ENCODE measurements around the gene CYSRT1.

Gene CYSRT1

GRCh38 chr9:137213160-137214060 is 11.6 kb upstream of the CYSRT1 start:
- no peak for DNase-seq

- DNase-seq, result no peak
These were observed 10.4 kb upstream of the CYSRT1 start for GRCh38 chr9:137214620-137215019.

- no peak for DNase-seq
These were observed 9.6 kb upstream of the CYSRT1 start for GRCh38 chr9:137215196-137215986.

- DNase-seq, result no peak
These were observed 8.6 kb upstream of the CYSRT1 start for GRCh38 chr9:137216188-137216965.

GRCh38 chr9:137217276-137218211 is 7.4 kb upstream of the CYSRT1 start:
- peak; percentile 52 to 63 for DNase-seq

- no peak for DNase-seq
These were observed 6.7 kb upstream of the CYSRT1 start for GRCh38 chr9:137218212-137218753.

- DNase-seq, result no peak
These were observed 6.2 kb upstream of the CYSRT1 start for GRCh38 chr9:137218754-137219271.

- DNase-seq, result no peak
These were observed 5.1 kb upstream of the CYSRT1 start for GRCh38 chr9:137219757-137220316.

GRCh38 chr9:137220317-137221094 is 4.5 kb upstream of the CYSRT1 start:
- DNase-seq, result no peak

- DNase-seq, result no peak
These were observed 3.9 kb upstream of the CYSRT1 start for GRCh38 chr9:137221095-137221505.

- no peak for DNase-seq
These were observed 3.4 kb upstream of the CYSRT1 start for GRCh38 chr9:137221506-137222111.

GRCh38 chr9:137222190-137223077 is 2.5 kb upstream of the CYSRT1 start, which contains the start of gene RNF208:
TSS of gene RNF208 (minus strand) at chr9:137222240. CDS start at chr9:137221212, 1,028 bp downstream.
- DNase-seq, result peak in 1 of 2 experiments; percentile 18

GRCh38 chr9:137223078-137223970 is 1.6 kb upstream of the CYSRT1 start:
- DNase-seq, result peak; percentile 96 to 97

GRCh38 chr9:137225699-137226331 is 841 bp downstream of the CYSRT1 start:
- DNase-seq, result no peak

- no peak for DNase-seq
These were observed 1.5 kb downstream of the CYSRT1 start for GRCh38 chr9:137226338-137227053.

Data from NCI-H2081 (cell line).